GM12878 (cell line): ENCODE data around the gene PKHD1. TPM values are rescaled to one million over a fixed set of nuclear protein-coding genes. Genes with fewer than 3 reads are reported as not detected.

Source experiments
- MTA3 ChIP-seq: IDR thresholded peaks from 2 replicates; pipeline ENCODE4 v1.6.1; 2012; ENCODE audit warnings: low read length, inconsistent platforms, borderline replicate concordance
- PAX8 ChIP-seq: fragments of 450-650 bp; IDR thresholded peaks from 2 replicates; pipeline ENCODE4 v1.6.1; 2017; ENCODE audit warnings: mild to moderate bottlenecking, moderate library complexity
- SMC3 ChIP-seq: IDR thresholded peaks from 2 replicates; pipeline ENCODE4 v1.6.1; 2011; ENCODE audit warnings: low read length, improper control_type of control experiment, borderline replicate concordance
- SUPT20H ChIP-seq: IDR thresholded peaks from 2 replicates; pipeline ENCODE4 v1.6.1; 2011; ENCODE audit warnings: low read depth, mild to moderate bottlenecking, low read length, moderate library complexity, borderline replicate concordance; ENCODE audit not compliant: control insufficient read depth
- ZNF207 ChIP-seq: fragments of 450-650 bp; IDR thresholded peaks from 2 replicates; pipeline ENCODE4 v1.6.1; 2014; ENCODE audit warnings: antibody characterized with exemption, mild to moderate bottlenecking, borderline replicate concordance
- polyA plus RNA-seq, 11 experiments: library from polyadenylated mRNA; depleted of rRNA in 4 of 11; unstranded in 6 of 11; stranded (reverse) in 5 of 11; fragments of >200 nt; fragmentation: Nextera tagmentation in 4 of 11; fragmentation: Illumina TruSeq in 1 of 11; extraction: Ambion mirVana in 4 of 11; extraction: Trizol in 1 of 11; gene quantifications; 1 replicate in 1 of 11; 2 replicates in 10 of 11; pipeline versions ENCODE4 v1.2.1 to v1.2.3, GENCODE V29; 2011 to 2016; ENCODE audit warnings: inconsistent platforms in 2 of 11, missing spikeins in 2 of 11, low read depth in 1 of 11
- total RNA-seq, 4 experiments: library from RNA; depleted of rRNA in 3 of 4; stranded (reverse); fragments of >200 nt in 3 of 4; fragmentation: Illumina TruSeq in 1 of 4; extraction: Trizol in 1 of 4; gene quantifications; 2 replicates each; pipeline versions ENCODE4 v1.2.1 to v1.2.3, GENCODE V29; 2013 to 2021
- TF ChIP-seq, protein P1 (sequence below): IDR thresholded peaks from 2 replicates; pipeline ENCODE4 v1.6.1; 2012; ENCODE audit warnings: low read depth, low read length, improper control_type of control experiment
- TF ChIP-seq, protein P2 (sequence below): IDR thresholded peaks from 2 replicates; pipeline ENCODE4 v1.6.1; 2012; ENCODE audit warnings: mild to moderate bottlenecking, low read depth, low read length
- TF ChIP-seq, protein P3 (sequence below), 3 experiments: IDR thresholded peaks in 2 of 3; conservative IDR thresholded peaks in 1 of 3; 2 replicates each; pipeline ENCODE4 v1.5.1; 2011; ENCODE audit warnings: low read depth in 3 of 3, low read length in 3 of 3, mild to moderate bottlenecking in 3 of 3, control low read depth in 2 of 3, moderate library complexity in 2 of 3, inconsistent platforms in 1 of 3, mixed read lengths in 1 of 3; ENCODE audit not compliant: control insufficient read depth in 2 of 3, insufficient read depth in 1 of 3; ENCODE audit errors: extremely low read depth in 1 of 3

PKHD1 gene
- total and polyA plus RNA-seq, 10 of the 15 experiments (the other 5 are each of a cell fraction or from before 2014, with no cell fraction given) = under 0.01 to 0.90 (median 0.02) TPM; not detected in 1

DNA sequence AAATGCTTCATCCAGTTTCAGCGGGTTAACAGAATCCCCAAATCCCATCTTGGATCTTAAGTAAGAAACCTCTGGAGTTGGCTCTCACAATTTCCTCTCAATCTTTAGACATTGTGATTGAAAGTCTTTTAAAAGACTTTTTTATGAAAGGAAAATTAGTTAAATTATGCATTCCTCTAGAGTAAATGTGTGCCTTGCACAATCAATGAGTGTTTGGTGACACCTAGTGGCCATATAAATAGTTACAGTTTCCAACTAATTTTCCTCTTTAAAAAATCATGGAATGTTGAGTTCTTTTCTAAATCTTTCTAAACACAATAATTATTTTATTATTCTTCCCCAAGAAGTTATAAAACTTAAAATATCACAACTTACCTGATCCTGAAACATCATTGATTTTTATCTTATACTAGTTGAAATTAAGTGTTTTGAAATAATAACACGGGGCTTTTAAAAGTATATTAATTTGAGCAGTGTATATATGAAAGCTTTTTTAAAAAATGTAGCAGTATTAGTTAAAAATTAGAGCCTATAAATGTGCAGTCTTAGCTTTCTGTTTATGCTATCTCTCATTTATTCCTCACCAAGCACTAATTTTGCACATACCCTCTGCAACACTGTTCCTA lies 66.4 kb downstream of the PKHD1 start (continued):
- TF ChIP-seq, protein P1, sequence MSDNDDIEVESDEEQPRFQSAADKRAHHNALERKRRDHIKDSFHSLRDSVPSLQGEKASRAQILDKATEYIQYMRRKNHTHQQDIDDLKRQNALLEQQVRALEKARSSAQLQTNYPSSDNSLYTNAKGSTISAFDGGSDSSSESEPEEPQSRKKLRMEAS = no peak
- TF ChIP-seq PAX8 (no peak), MTA3 (no peak), SMC3 (peak; percentile 76), SUPT20H (no peak), ZNF207 (no peak)
- TF ChIP-seq, protein P2, sequence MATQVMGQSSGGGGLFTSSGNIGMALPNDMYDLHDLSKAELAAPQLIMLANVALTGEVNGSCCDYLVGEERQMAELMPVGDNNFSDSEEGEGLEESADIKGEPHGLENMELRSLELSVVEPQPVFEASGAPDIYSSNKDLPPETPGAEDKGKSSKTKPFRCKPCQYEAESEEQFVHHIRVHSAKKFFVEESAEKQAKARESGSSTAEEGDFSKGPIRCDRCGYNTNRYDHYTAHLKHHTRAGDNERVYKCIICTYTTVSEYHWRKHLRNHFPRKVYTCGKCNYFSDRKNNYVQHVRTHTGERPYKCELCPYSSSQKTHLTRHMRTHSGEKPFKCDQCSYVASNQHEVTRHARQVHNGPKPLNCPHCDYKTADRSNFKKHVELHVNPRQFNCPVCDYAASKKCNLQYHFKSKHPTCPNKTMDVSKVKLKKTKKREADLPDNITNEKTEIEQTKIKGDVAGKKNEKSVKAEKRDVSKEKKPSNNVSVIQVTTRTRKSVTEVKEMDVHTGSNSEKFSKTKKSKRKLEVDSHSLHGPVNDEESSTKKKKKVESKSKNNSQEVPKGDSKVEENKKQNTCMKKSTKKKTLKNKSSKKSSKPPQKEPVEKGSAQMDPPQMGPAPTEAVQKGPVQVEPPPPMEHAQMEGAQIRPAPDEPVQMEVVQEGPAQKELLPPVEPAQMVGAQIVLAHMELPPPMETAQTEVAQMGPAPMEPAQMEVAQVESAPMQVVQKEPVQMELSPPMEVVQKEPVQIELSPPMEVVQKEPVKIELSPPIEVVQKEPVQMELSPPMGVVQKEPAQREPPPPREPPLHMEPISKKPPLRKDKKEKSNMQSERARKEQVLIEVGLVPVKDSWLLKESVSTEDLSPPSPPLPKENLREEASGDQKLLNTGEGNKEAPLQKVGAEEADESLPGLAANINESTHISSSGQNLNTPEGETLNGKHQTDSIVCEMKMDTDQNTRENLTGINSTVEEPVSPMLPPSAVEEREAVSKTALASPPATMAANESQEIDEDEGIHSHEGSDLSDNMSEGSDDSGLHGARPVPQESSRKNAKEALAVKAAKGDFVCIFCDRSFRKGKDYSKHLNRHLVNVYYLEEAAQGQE = no peak
- TF ChIP-seq, protein P3, sequence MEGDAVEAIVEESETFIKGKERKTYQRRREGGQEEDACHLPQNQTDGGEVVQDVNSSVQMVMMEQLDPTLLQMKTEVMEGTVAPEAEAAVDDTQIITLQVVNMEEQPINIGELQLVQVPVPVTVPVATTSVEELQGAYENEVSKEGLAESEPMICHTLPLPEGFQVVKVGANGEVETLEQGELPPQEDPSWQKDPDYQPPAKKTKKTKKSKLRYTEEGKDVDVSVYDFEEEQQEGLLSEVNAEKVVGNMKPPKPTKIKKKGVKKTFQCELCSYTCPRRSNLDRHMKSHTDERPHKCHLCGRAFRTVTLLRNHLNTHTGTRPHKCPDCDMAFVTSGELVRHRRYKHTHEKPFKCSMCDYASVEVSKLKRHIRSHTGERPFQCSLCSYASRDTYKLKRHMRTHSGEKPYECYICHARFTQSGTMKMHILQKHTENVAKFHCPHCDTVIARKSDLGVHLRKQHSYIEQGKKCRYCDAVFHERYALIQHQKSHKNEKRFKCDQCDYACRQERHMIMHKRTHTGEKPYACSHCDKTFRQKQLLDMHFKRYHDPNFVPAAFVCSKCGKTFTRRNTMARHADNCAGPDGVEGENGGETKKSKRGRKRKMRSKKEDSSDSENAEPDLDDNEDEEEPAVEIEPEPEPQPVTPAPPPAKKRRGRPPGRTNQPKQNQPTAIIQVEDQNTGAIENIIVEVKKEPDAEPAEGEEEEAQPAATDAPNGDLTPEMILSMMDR (IDR thresholded peaks at IDR 0.05 in 2 of 3, conservative IDR thresholded peaks at IDR 0.05 in 1 of 3; ENCODE audit: control insufficient read depth in 2 of 3, extremely low read depth in 1 of 3, insufficient read depth in 1 of 3, low read depth in 3 of 3, low read length in 3 of 3) = peak; percentile 45 to 70 (median 48); a peak in 4 of 6 replicates
- TF ChIP-seq, all 136 proteins: peak for 3
